ACHN (cell line): ENCODE data around the gene SEMA5B.

ENCODE experiments used
- DNase-seq: peaks from one replicate; pipeline ENCODE4 v3.0.0-alpha.2; 2015
- in situ Hi-C: cut with HindIII; loops from 2 replicates; pipeline ENCODE4 v1.10.0; 2017; ENCODE audit warnings: low sequenced_read_pairs, low pct_ligation_motif_present, low pct_unique_long_range_greater_than_20kb

SEMA5B gene

GRCh38 chr3:123063034-123063433, 35.5 kb upstream of the SEMA5B start:
- in situ Hi-C loops = no loop called here
- DNase-seq = no peak

GRCh38 chr3:123061856-123062255, 34.3 kb upstream of the SEMA5B start:
- DNase-seq = no peak
- in situ Hi-C loops = no loop called here

GRCh38 chr3:123060054-123060453, 32.5 kb upstream of the SEMA5B start:
- no peak for DNase-seq
- in situ Hi-C loops = no loop called here

- DNase-seq = no peak
- in situ Hi-C loops = no loop called here
Observed at GRCh38 chr3:123058505-123058904, 30.9 kb upstream of the SEMA5B start.

- in situ Hi-C loops = no loop called here
- no peak for DNase-seq
Observed at GRCh38 chr3:123055352-123055751, 27.8 kb upstream of the SEMA5B start.

- in situ Hi-C loops = no loop called here
- no peak for DNase-seq
Observed at GRCh38 chr3:123054931-123055330, 27.4 kb upstream of the SEMA5B start.

GRCh38 chr3:123054109-123054778, 26.7 kb upstream of the SEMA5B start:
- DNase-seq = no peak
- in situ Hi-C loops = no loop called here

GRCh38 chr3:123053107-123053506, 25.5 kb upstream of the SEMA5B start:
- no peak for DNase-seq
- in situ Hi-C loops = no loop called here

- DNase-seq = no peak
- in situ Hi-C loops = no loop called here
Observed at GRCh38 chr3:123050666-123051065, 23.1 kb upstream of the SEMA5B start.

- in situ Hi-C loops = no loop called here
- DNase-seq = no peak
Observed at GRCh38 chr3:123048480-123049237, 21.1 kb upstream of the SEMA5B start.

- DNase-seq = no peak
- in situ Hi-C loops = no loop called here
Observed at GRCh38 chr3:123047062-123047319, 19.4 kb upstream of the SEMA5B start.

- in situ Hi-C loops = no loop called here
- no peak for DNase-seq
Observed at GRCh38 chr3:123046262-123047061, 18.9 kb upstream of the SEMA5B start.

GRCh38 chr3:123044981-123045763, 17.6 kb upstream of the SEMA5B start:
- in situ Hi-C loops = no loop called here
- no peak for DNase-seq

GRCh38 chr3:123042413-123042812, 14.8 kb upstream of the SEMA5B start:
- in situ Hi-C loops = no loop called here
- DNase-seq = no peak

- in situ Hi-C loops = no loop called here
- no peak for DNase-seq
Observed at GRCh38 chr3:123039178-123039577, 11.6 kb upstream of the SEMA5B start.

GRCh38 chr3:123038751-123039150, 11.2 kb upstream of the SEMA5B start:
- DNase-seq = no peak
- in situ Hi-C loops = no loop called here

GRCh38 chr3:123037015-123037375, 9.4 kb upstream of the SEMA5B start:
- DNase-seq = no peak
- in situ Hi-C loops = no loop called here

- in situ Hi-C loops = no loop called here
- no peak for DNase-seq
Observed at GRCh38 chr3:123036352-123037014, 8.9 kb upstream of the SEMA5B start.

GRCh38 chr3:123034996-123035395, 7.4 kb upstream of the SEMA5B start:
- in situ Hi-C loops = no loop called here
- no peak for DNase-seq
